ENCODE measurements around the gene MED14.
A peak's percentile ranks its signal among the peaks of the same experiment; 100 is the strongest.
"Not testable (repeated sequence)": the region's sequence is repeated elsewhere in the genome, so short reads cannot be mapped to it uniquely, and the experiment has no call there.

MED14 gene

GRCh38 chrX:40735325-40736169 is at the start of gene MED14:
Gene MED14, minus strand, starts transcription at chrX:40735542. Its CDS starts 130 bp downstream, at chrX:40735412.
- DNase-seq (ENCODE audit: low read depth), result peak; percentile 74

GRCh38 chrX:40784516-40785151 is 49.3 kb upstream of the MED14 start:
- DNase-seq (ENCODE audit: low read depth), result no peak

- not testable (repeated sequence) for DNase-seq (ENCODE audit: low read depth)
Observed at GRCh38 chrX:40782644-40783259, 47.4 kb upstream of the MED14 start.

GRCh38 chrX:40780951-40781350 is 45.6 kb upstream of the MED14 start:
- no peak for DNase-seq (ENCODE audit: low read depth)

GRCh38 chrX:40780082-40780481 is 44.7 kb upstream of the MED14 start:
- no peak for DNase-seq (ENCODE audit: low read depth)

- DNase-seq (ENCODE audit: low read depth), result peak; percentile 1
Observed at GRCh38 chrX:40778861-40779575, 43.7 kb upstream of the MED14 start.

GRCh38 chrX:40773809-40774208 is 38.5 kb upstream of the MED14 start:
- no peak for DNase-seq (ENCODE audit: low read depth)

GRCh38 chrX:40773188-40773587 is 37.8 kb upstream of the MED14 start:
- DNase-seq (ENCODE audit: low read depth), result no peak

- no peak for DNase-seq (ENCODE audit: low read depth)
Observed at GRCh38 chrX:40772290-40772689, 36.9 kb upstream of the MED14 start.

GRCh38 chrX:40761762-40762161 is 26.4 kb upstream of the MED14 start:
- DNase-seq (ENCODE audit: low read depth), result no peak

- no peak for DNase-seq (ENCODE audit: low read depth)
Observed at GRCh38 chrX:40759374-40759773, 24.0 kb upstream of the MED14 start.

- no peak for DNase-seq (ENCODE audit: low read depth)
Observed at GRCh38 chrX:40757058-40757457, 21.7 kb upstream of the MED14 start.

- peak; percentile 2 for DNase-seq (ENCODE audit: low read depth)
Observed at GRCh38 chrX:40755291-40756249, 20.2 kb upstream of the MED14 start.

GRCh38 chrX:40749681-40750494 is 14.5 kb upstream of the MED14 start:
- DNase-seq (ENCODE audit: low read depth), result no peak

GRCh38 chrX:40748977-40749376 is 13.6 kb upstream of the MED14 start:
- DNase-seq (ENCODE audit: low read depth), result no peak

- no peak for DNase-seq (ENCODE audit: low read depth)
Observed at GRCh38 chrX:40746521-40746920, 11.2 kb upstream of the MED14 start.

- no peak for DNase-seq (ENCODE audit: low read depth)
Observed at GRCh38 chrX:40736170-40736505, 796 bp upstream of the MED14 start.

GRCh38 chrX:40734971-40735324 is 394 bp downstream of the MED14 start:
- DNase-seq (ENCODE audit: low read depth), result no peak

- DNase-seq (ENCODE audit: low read depth), result no peak
Observed at GRCh38 chrX:40733706-40734105, 1.6 kb downstream of the MED14 start.

- not testable (repeated sequence) for DNase-seq (ENCODE audit: low read depth)
Observed at GRCh38 chrX:40732499-40732898, 2.8 kb downstream of the MED14 start.
